HEK293 (cell line): ENCODE data around the gene CAMK2D.
A peak's percentile ranks its signal among the peaks of the same experiment; 100 is the strongest.

Experiments used
- CTCF ChIA-PET: fragments of 350-600 bp; formaldehyde crosslinking; extraction: SDS; loops from one replicate; lab custom pipeline; 2021; ENCODE audit warnings: antibody characterized with exemption; lab: Yijun Ruan, JAX
- POLR2A ChIA-PET: fragments of 300-600 bp; formaldehyde crosslinking; extraction: SDS; loops from one replicate; lab custom pipeline; 2020; ENCODE audit warnings: antibody characterized with exemption, inconsistent platforms; lab: Yijun Ruan, JAX
- H3K27ac ChIP-seq: fragments of 200-500 bp; sonication (Bioruptor generic); 2 replicates; pipeline ENCODE4 v1.5.1; 2014; ENCODE audit warnings: low read depth, low read length, control low read depth, inconsistent platforms; ENCODE audit errors: extremely low read depth
- H3K36me3 ChIP-seq, 2 experiments: fragments of 200-500 bp in 1 of 2; sonication (Bioruptor generic) in 1 of 2; 1 replicate in 1 of 2; 2 replicates in 1 of 2; pipeline ENCODE4 v1.5.1; 2014 to 2017; ENCODE audit warnings: inconsistent platforms in 2 of 2, low read length in 2 of 2; ENCODE audit not compliant: control insufficient read depth in 2 of 2, insufficient read depth in 1 of 2
- H3K4me1 ChIP-seq: fragments of 200-500 bp; sonication (Bioruptor generic); 2 replicates; pipeline ENCODE4 v1.5.1; 2014; ENCODE audit warnings: mild to moderate bottlenecking, low read length, inconsistent platforms; ENCODE audit not compliant: control insufficient read depth, insufficient read depth
- H3K4me3 ChIP-seq: 2 replicates; pipeline ENCODE4 v1.5.1; 2011; ENCODE audit warnings: low read depth, mild to moderate bottlenecking, control low read depth, low read length, moderate library complexity
- H3K9me3 ChIP-seq: fragments of 200-500 bp; sonication (Bioruptor generic); 2 replicates; pipeline ENCODE4 v1.5.1; 2014; ENCODE audit warnings: low read depth, low read length, inconsistent platforms; ENCODE audit not compliant: control insufficient read depth, insufficient read depth
- FEZF1 ChIP-seq: fragments of 450-650 bp; formaldehyde crosslinking; IDR thresholded peaks from 2 replicates; pipeline ENCODE4 v1.5.1; 2016; ENCODE audit warnings: missing biosample characterization, missing genetic modification characterization
- HOXA7 ChIP-seq: sonication (generic); formaldehyde crosslinking; IDR thresholded peaks from 2 replicates; pipeline ENCODE4 v1.8.1; 2022; ENCODE audit warnings: missing genetic modification reagents, borderline replicate concordance
- KLF1 ChIP-seq: fragments of 450-650 bp; formaldehyde crosslinking; IDR thresholded peaks from 2 replicates; pipeline ENCODE4 v1.5.1; 2016; ENCODE audit warnings: missing biosample characterization, missing genetic modification characterization
- KLF16 ChIP-seq: fragments of 450-650 bp; formaldehyde crosslinking; IDR thresholded peaks from 2 replicates; pipeline ENCODE4 v1.5.1; 2017; ENCODE audit warnings: missing biosample characterization, missing genetic modification characterization
- MYNN ChIP-seq: fragments of 450-650 bp; formaldehyde crosslinking; IDR thresholded peaks from 2 replicates; pipeline ENCODE4 v1.5.1; 2016; ENCODE audit warnings: missing biosample characterization, missing genetic modification characterization, borderline replicate concordance
- PRDM6 ChIP-seq: fragments of 450-650 bp; formaldehyde crosslinking; IDR thresholded peaks from 2 replicates; pipeline ENCODE4 v1.5.1; 2017; ENCODE audit warnings: missing biosample characterization, missing genetic modification characterization
- SP3 ChIP-seq: fragments of 450-650 bp; formaldehyde crosslinking; IDR thresholded peaks from 2 replicates; pipeline ENCODE4 v1.5.1; 2016; ENCODE audit warnings: missing biosample characterization, missing genetic modification characterization
- TRIM28 ChIP-seq: IDR thresholded peaks from 2 replicates; pipeline ENCODE4 v1.6.1; 2011; ENCODE audit warnings: low read length, control low read depth, borderline replicate concordance
- YY2 ChIP-seq: fragments of 450-650 bp; formaldehyde crosslinking; IDR thresholded peaks from 2 replicates; pipeline ENCODE4 v1.5.1; 2016; ENCODE audit warnings: missing biosample characterization, missing genetic modification characterization
- ZBTB20 ChIP-seq: fragments of 450-650 bp; formaldehyde crosslinking; IDR thresholded peaks from 2 replicates; pipeline ENCODE4 v1.5.1; 2016; ENCODE audit warnings: missing biosample characterization, missing genetic modification characterization
- ZFHX2 ChIP-seq: fragments of 450-650 bp; formaldehyde crosslinking; conservative IDR thresholded peaks from 2 replicates; pipeline ENCODE4 v1.5.1; 2016; ENCODE audit warnings: missing biosample characterization, missing genetic modification characterization
- ZFP37 ChIP-seq: fragments of 450-650 bp; formaldehyde crosslinking; IDR thresholded peaks from 2 replicates; pipeline ENCODE4 v1.5.1; 2016; ENCODE audit warnings: missing biosample characterization, missing genetic modification characterization
- ZNF248 ChIP-seq: fragments of 450-650 bp; formaldehyde crosslinking; IDR thresholded peaks from 2 replicates; pipeline ENCODE4 v1.5.1; 2017; ENCODE audit warnings: missing biosample characterization, missing genetic modification characterization
- ZNF292 ChIP-seq: fragments of 450-650 bp; formaldehyde crosslinking; IDR thresholded peaks from 2 replicates; pipeline ENCODE4 v1.5.1; 2016; ENCODE audit warnings: low read depth, missing biosample characterization, missing genetic modification characterization, borderline replicate concordance
- ZNF302 ChIP-seq: fragments of 450-650 bp; formaldehyde crosslinking; IDR thresholded peaks from 2 replicates; pipeline ENCODE4 v1.5.1; 2016; ENCODE audit warnings: missing biosample characterization, missing genetic modification characterization, low read depth
- ZNF366 ChIP-seq: fragments of 450-650 bp; formaldehyde crosslinking; conservative IDR thresholded peaks from 2 replicates; pipeline ENCODE4 v1.5.1; 2016; ENCODE audit warnings: missing biosample characterization, missing genetic modification characterization
- ZNF501 ChIP-seq: fragments of 450-650 bp; formaldehyde crosslinking; IDR thresholded peaks from 2 replicates; pipeline ENCODE4 v1.5.1; 2016; ENCODE audit warnings: missing biosample characterization, missing genetic modification characterization
- ZNF513 ChIP-seq: fragments of 450-650 bp; IDR thresholded peaks from 2 replicates; pipeline ENCODE4 v1.5.1; 2018; ENCODE audit warnings: missing biosample characterization, missing genetic modification characterization
- ZNF529 ChIP-seq: fragments of 450-650 bp; formaldehyde crosslinking; IDR thresholded peaks from 2 replicates; pipeline ENCODE4 v1.5.1; 2017; ENCODE audit warnings: missing genetic modification characterization, missing biosample characterization; ENCODE audit not compliant: insufficient replicate concordance
- ZNF530 ChIP-seq: fragments of 450-650 bp; formaldehyde crosslinking; IDR thresholded peaks from 2 replicates; pipeline ENCODE4 v1.5.1; 2016; ENCODE audit warnings: low read depth, missing biosample characterization, missing genetic modification characterization
- ZNF549 ChIP-seq: fragments of 450-650 bp; IDR thresholded peaks from 2 replicates; pipeline ENCODE4 v1.5.1; 2018; ENCODE audit warnings: missing biosample characterization, missing genetic modification characterization, mild to moderate bottlenecking, inconsistent platforms, moderate library complexity
- ZNF561 ChIP-seq: fragments of 450-650 bp; IDR thresholded peaks from 2 replicates; pipeline ENCODE4 v1.5.1; 2018; ENCODE audit warnings: missing biosample characterization, missing genetic modification characterization, borderline replicate concordance
- ZNF600 ChIP-seq: fragments of 450-650 bp; formaldehyde crosslinking; IDR thresholded peaks from 2 replicates; pipeline ENCODE4 v1.5.1; 2016; ENCODE audit warnings: missing biosample characterization, missing genetic modification characterization
- ZNF610 ChIP-seq: fragments of 450-650 bp; formaldehyde crosslinking; IDR thresholded peaks from 2 replicates; pipeline ENCODE4 v1.5.1; 2016; ENCODE audit warnings: missing biosample characterization, missing genetic modification characterization, borderline replicate concordance
- ZNF624 ChIP-seq: fragments of 450-650 bp; formaldehyde crosslinking; IDR thresholded peaks from 2 replicates; pipeline ENCODE4 v1.5.1; 2017; ENCODE audit warnings: missing biosample characterization, missing genetic modification characterization
- ZNF629 ChIP-seq: fragments of 450-650 bp; formaldehyde crosslinking; IDR thresholded peaks from 2 replicates; pipeline ENCODE4 v1.5.1; 2017; ENCODE audit warnings: missing biosample characterization, missing genetic modification characterization
- ZNF707 ChIP-seq: fragments of 450-650 bp; formaldehyde crosslinking; IDR thresholded peaks from 2 replicates; pipeline ENCODE4 v1.5.1; 2016; ENCODE audit warnings: missing biosample characterization, missing genetic modification characterization
- ZNF776 ChIP-seq: fragments of 450-650 bp; formaldehyde crosslinking; IDR thresholded peaks from 2 replicates; pipeline ENCODE4 v1.5.0; 2017; ENCODE audit warnings: missing biosample characterization, missing genetic modification characterization, borderline replicate concordance
- ZNF777 ChIP-seq: fragments of 450-650 bp; formaldehyde crosslinking; IDR thresholded peaks from 2 replicates; pipeline ENCODE4 v1.5.1; 2017; ENCODE audit warnings: missing biosample characterization, missing genetic modification characterization, borderline replicate concordance
- ZSCAN30 ChIP-seq: fragments of 450-650 bp; IDR thresholded peaks from 2 replicates; pipeline ENCODE4 v1.5.1; 2018; ENCODE audit warnings: missing biosample characterization, mild to moderate bottlenecking, missing genetic modification characterization, moderate library complexity
- ZXDB ChIP-seq: fragments of 450-650 bp; formaldehyde crosslinking; IDR thresholded peaks from 2 replicates; pipeline ENCODE4 v1.5.1; 2016; ENCODE audit warnings: missing biosample characterization, missing genetic modification characterization

CAMK2D gene

GRCh38 chr4:113550510-113550909 is 211.0 kb downstream of the CAMK2D start:
- H3K4me3 ChIP-seq, result no peak overlapping the region
- ChIA-PET POLR2A (no interaction called here), CTCF (interaction anchor here (0.7 kb wide), 1 partner anchor 9 kb away, joined by 3 read pairs; no protein-coding TSS in a partner anchor)
- no peaks in the 10 kb centered on the region for H3K9me3 ChIP-seq
- TF ChIP-seq ZBTB20 (tag by site-specific recombination) (no peak), ZNF707 (tag by site-specific recombination) (no peak), ZNF248 (no peak)
- H3K36me3 ChIP-seq, result no peaks in the 10 kb centered on the region
- H3K4me1 ChIP-seq, result no peaks in the 10 kb centered on the region
- no peak overlapping the region for H3K27ac ChIP-seq

- CTCF ChIA-PET, result interaction anchor here (0.6 to 1.4 kb wide), 15 partner anchors 9 to 210 kb away, joined by 3 to 10 read pairs (median 4); no protein-coding TSS in a partner anchor
- H3K9me3 ChIP-seq, result no peaks in the 10 kb centered on the region
- no peaks in the 10 kb centered on the region for H3K36me3 ChIP-seq
- POLR2A ChIA-PET, result interaction anchor here (1.6 kb wide), 1 partner anchor 212 kb away, joined by 4 read pairs; no protein-coding TSS in a partner anchor
- H3K27ac ChIP-seq, result no peak overlapping the region
- no peaks in the 10 kb centered on the region for H3K4me1 ChIP-seq
- H3K4me3 ChIP-seq, result no peak overlapping the region
- TF ChIP-seq ZNF624 (tag by site-specific recombination) (no peak), ZNF501 (no peak), MYNN (tag by site-specific recombination) (no peak), ZNF530 (tag by site-specific recombination) (no peak), HOXA7 (CRISPR knock-in tag) (no peak), ZFHX2 (tag by site-specific recombination) (no peak), ZNF777 (tag by site-specific recombination) (no peak), ZNF529 (tag by site-specific recombination) (no peak), ZNF302 (no peak), ZNF776 (tag by site-specific recombination) (no peak), ZNF549 (tag by site-specific recombination) (no peak), ZNF366 (tag by site-specific recombination) (no peak)
- TF ChIP-seq, all 188 proteins: peak for 0
Measured at GRCh38 chr4:113548303-113548702, 213.2 kb downstream of the CAMK2D start.

GRCh38 chr4:113547487-113548042 is 214.0 kb downstream of the CAMK2D start:
- CTCF ChIA-PET, result interaction anchor here (0.6 to 1.4 kb wide), 17 partner anchors 9 to 1424 kb away, joined by 3 to 10 read pairs (median 4); no protein-coding TSS in a partner anchor
- no peak overlapping the region for H3K27ac ChIP-seq
- TF ChIP-seq FEZF1 (peak; percentile 74), ZXDB (peak; percentile 41; the same call in 1 of the 2 replicates), ZNF610 (tag by site-specific recombination) (0 out of 2 replicates have a peak, but pooled peaks have one; percentile 29), KLF16 (tag by site-specific recombination) (0 out of 2 replicates have a peak, but pooled peaks have one; percentile 48), ZFHX2 (tag by site-specific recombination) (no peak), PRDM6 (peak; percentile 68), ZNF561 (tag by site-specific recombination) (0 out of 2 replicates have a peak, but pooled peaks have one; percentile 23), ZFP37 (peak; percentile 80; the same call in 1 of the 2 replicates), ZNF292 (no peak), SP3 (tag by site-specific recombination) (peak; percentile 49), ZSCAN30 (tag by site-specific recombination) (0 out of 2 replicates have a peak, but pooled peaks have one; percentile 29), TRIM28 (peak; percentile 72), YY2 (no peak), ZNF513 (peak; percentile 37; the same call in 1 of the 2 replicates), ZNF629 (tag by site-specific recombination) (peak; percentile 24; the same call in 1 of the 2 replicates), KLF1 (tag by site-specific recombination) (peak; percentile 38; the same call in 1 of the 2 replicates), ZNF600 (peak; percentile 61)

More at GRCh38 chr4:113547487-113548042, 214.0 kb downstream of the CAMK2D start:
- no peak overlapping the region for H3K4me3 ChIP-seq
- H3K36me3 ChIP-seq, result no peaks in the 10 kb centered on the region
- H3K9me3 ChIP-seq, result no peaks in the 10 kb centered on the region
- H3K4me1 ChIP-seq, result no peaks in the 10 kb centered on the region
- POLR2A ChIA-PET, result interaction anchor here (1.6 kb wide), 1 partner anchor 213 kb away, joined by 4 read pairs; no protein-coding TSS in a partner anchor
